HG02798 (cell line): ENCODE measurements around the gene MBP.
"Not testable (repeated sequence)": the region's sequence is repeated elsewhere in the genome, so short reads cannot be mapped to it uniquely, and the experiment has no call there.

Experiments
- ATAC-seq: cut with Tn5 transposase; IDR thresholded peaks from one replicate; pipeline ENCODE4 v1.9.1; 2021; ENCODE audit warnings: mild to moderate bottlenecking; ENCODE audit not compliant: unreplicated experiment, poor library complexity

MBP gene

GRCh38 chr18:76999077-76999476 lies 133.5 kb downstream of the MBP start:
- no peak for ATAC-seq

- ATAC-seq: no peak
Observed at GRCh38 chr18:76997951-76998808, 134.4 kb downstream of the MBP start.

GRCh38 chr18:76996429-76996828 lies 136.2 kb downstream of the MBP start:
- no peak for ATAC-seq

GRCh38 chr18:76995896-76996295 lies 136.7 kb downstream of the MBP start:
- ATAC-seq: no peak

- no peak for ATAC-seq
Observed at GRCh38 chr18:76994086-76994654, 138.4 kb downstream of the MBP start.

- ATAC-seq: no peak
Observed at GRCh38 chr18:76993573-76993972, 139.0 kb downstream of the MBP start.

- no peak for ATAC-seq
Observed at GRCh38 chr18:76993085-76993382, 139.5 kb downstream of the MBP start.

- ATAC-seq: no peak
Observed at GRCh38 chr18:76992226-76993084, 140.1 kb downstream of the MBP start.

GRCh38 chr18:76991021-76991688 lies 141.4 kb downstream of the MBP start:
- ATAC-seq: no peak

- not testable (repeated sequence) for ATAC-seq
Observed at GRCh38 chr18:76990343-76991020, 142.1 kb downstream of the MBP start.

- no peak for ATAC-seq
Observed at GRCh38 chr18:76989647-76990190, 142.9 kb downstream of the MBP start.

- ATAC-seq: no peak
Observed at GRCh38 chr18:76988827-76989646, 143.5 kb downstream of the MBP start.

GRCh38 chr18:76988031-76988826 lies 144.4 kb downstream of the MBP start:
- no peak for ATAC-seq

- no peak for ATAC-seq
Observed at GRCh38 chr18:76986406-76986805, 146.2 kb downstream of the MBP start.

GRCh38 chr18:76985951-76986236 lies 146.7 kb downstream of the MBP start:
- no peak for ATAC-seq

- ATAC-seq: no peak
Observed at GRCh38 chr18:76985156-76985950, 147.2 kb downstream of the MBP start.
